Measurements from ENCODE around the gene MCL1. TPM values are rescaled to one million over a fixed set of nuclear protein-coding genes. Genes with fewer than 3 reads are reported as not detected.
"Not testable (repeated sequence)": the region's sequence is repeated elsewhere in the genome, so short reads cannot be mapped to it uniquely, and the experiment has no call there.

MCL1 gene
- total RNA-seq, 4 donors from 2014 or later, result 212 to 353 (median 317) TPM

DNA sequence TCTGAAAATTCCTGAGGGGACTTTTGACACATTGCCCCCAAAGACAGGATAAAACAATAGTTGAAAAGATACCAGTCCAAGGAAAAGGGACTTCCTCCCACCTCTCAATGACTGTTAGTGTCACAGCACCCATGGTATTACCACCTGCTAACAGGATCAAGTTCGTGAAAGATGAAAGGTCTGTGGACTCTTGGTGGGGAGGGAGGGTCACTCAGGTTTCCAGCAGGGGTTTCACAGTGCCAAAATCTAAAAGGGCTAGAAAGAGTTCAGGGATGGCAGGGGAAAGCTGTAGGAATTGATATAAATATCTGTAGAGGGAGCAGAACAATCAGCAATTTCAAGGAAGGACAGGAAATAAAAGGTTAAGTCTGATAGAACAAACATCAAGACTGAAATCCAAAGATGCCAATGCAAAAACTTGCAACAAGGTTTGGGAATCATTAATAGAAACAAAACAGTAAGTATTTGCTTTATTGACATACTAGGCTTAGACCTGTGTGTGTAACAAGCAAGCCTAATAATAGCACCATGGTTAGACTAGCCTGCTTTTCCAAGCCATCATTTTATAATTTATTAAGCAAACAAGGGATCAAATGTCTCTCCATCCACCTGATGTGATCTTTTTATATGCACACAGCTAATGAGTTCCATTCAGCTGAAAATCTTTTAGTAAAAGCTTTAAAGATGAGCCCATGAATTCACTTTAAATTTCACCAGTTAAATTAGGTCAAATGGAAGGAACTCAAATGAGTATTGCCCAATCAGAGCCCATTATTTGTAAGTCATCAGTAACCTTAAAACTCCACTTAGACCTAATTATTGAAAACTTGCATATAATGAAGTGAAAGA lies 3.7 kb downstream of the MCL1 start:
- 0 to 7% methylated on average over 1 of the region's 1 CpG for WGBS, 2 donors (ENCODE audit: low coverage in 1 of 2)
- no peak for ATAC-seq
- Histone ChIP-seq H3K27me3 (no peaks in the 10 kb centered on the region), H3K4me3 (peak overlapping the region; percentile 85 to 97), H3K36me3 (peaks cover 0 to 68% of the 10 kb centered on the region in 2 donors), H3K27ac (peak overlapping the region; percentile 87 to 100 (median 100)), H3K9me3 (no peaks in the 10 kb centered on the region), H3K4me1 (peaks cover 16 to 61% (median 39%) of the 10 kb centered on the region in 3 donors)
- TF ChIP-seq POLR2AphosphoS5 (IDR thresholded peaks at IDR 0.05) (peak; percentile 65), POLR2A (IDR thresholded peaks at IDR 0.05) (peak in 1 of 2 donors; percentile 3), EP300 (IDR thresholded peaks at IDR 0.05) (no peak)
- TF ChIP-seq, protein P1, sequence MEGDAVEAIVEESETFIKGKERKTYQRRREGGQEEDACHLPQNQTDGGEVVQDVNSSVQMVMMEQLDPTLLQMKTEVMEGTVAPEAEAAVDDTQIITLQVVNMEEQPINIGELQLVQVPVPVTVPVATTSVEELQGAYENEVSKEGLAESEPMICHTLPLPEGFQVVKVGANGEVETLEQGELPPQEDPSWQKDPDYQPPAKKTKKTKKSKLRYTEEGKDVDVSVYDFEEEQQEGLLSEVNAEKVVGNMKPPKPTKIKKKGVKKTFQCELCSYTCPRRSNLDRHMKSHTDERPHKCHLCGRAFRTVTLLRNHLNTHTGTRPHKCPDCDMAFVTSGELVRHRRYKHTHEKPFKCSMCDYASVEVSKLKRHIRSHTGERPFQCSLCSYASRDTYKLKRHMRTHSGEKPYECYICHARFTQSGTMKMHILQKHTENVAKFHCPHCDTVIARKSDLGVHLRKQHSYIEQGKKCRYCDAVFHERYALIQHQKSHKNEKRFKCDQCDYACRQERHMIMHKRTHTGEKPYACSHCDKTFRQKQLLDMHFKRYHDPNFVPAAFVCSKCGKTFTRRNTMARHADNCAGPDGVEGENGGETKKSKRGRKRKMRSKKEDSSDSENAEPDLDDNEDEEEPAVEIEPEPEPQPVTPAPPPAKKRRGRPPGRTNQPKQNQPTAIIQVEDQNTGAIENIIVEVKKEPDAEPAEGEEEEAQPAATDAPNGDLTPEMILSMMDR (IDR thresholded peaks at IDR 0.05), result no peak

DNA sequence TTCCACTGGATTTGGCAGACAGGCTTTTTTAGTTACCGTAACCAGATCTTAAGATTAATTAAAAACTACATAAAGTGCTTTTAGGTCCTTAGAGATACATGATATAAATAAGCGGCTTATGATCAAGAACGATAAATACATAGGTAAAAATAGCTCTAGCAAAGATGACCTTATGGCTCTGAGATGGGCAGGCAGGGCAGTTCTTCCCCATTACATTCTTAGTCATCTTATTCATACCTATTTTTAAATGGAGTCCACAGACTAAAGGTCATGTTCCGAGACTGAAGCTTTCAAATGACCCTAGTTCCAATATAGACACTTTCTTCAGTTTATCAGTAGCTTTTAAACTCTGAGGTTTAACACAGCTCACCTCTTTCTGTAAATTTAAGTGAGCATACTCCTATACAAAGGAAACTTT lies 4.3 kb downstream of the MCL1 start:
- peaks cover 17 to 62% (median 39%) of the 10 kb centered on the region in 3 donors for H3K4me1 ChIP-seq
- H3K27ac ChIP-seq, result peak overlapping the region; percentile 21 to 100 (median 100)

DNA sequence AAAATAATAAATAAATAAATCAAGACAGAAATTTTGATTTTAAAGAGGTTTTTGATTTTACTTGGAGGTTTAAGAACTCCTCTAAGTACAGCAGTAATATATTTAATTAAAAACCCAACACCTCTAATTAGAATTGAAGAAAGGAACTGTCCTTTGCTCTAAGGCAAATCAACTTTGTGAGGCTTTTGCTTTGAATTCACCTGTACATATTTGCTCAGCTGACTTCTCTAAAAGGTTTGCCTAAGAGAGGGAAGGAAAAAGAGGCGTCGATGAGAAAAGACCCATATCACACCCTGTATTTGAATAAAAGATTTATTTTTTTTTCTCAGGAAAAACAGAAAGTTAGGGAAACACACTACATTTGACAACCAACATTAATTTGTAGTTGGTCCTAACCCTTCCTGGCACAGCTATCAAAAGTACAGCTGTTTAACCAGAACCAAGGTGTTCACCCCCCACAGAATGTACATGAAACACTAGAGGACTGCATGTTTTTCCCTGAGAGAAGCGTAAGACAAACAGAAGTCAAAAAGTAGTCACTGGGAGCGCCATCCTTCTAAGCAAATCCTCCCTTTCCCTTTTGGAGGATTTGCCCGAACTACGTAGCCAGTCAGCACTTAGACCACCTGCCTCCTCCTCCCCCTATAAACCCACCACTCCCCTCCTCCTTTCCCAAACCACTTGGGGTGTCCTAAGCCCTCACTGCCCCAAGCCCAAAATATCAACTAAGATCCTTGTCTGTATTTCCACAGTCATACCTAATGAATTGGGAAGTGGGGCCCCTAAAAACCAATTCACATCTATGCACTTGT lies 4.9 kb downstream of the MCL1 start:
- 35 to 42% methylated on average over 6 of the region's 6 CpGs for WGBS, 2 donors (ENCODE audit: low coverage in 1 of 2)
- no peaks in the 10 kb centered on the region for H3K27me3 ChIP-seq
- no peak for TF ChIP-seq POLR2A (IDR thresholded peaks at IDR 0.05)
- TF ChIP-seq POLR2AphosphoS5 (IDR thresholded peaks at IDR 0.05), result peak; percentile 21
- TF ChIP-seq EP300 (IDR thresholded peaks at IDR 0.05), result no peak
- TF ChIP-seq, protein P1 (IDR thresholded peaks at IDR 0.05), result no peak
- peak overlapping the region; percentile 85 to 97 for H3K4me3 ChIP-seq
- H3K4me1 ChIP-seq, result peaks cover 23 to 64% (median 44%) of the 10 kb centered on the region in 3 donors
- ATAC-seq, result no peak
- peak overlapping the region; percentile 18 to 100 (median 100) for H3K27ac ChIP-seq
- H3K36me3 ChIP-seq, result peaks cover 0 to 70% of the 10 kb centered on the region in 2 donors
- H3K9me3 ChIP-seq, result no peaks in the 10 kb centered on the region

More for the DNA sequence above, 4.3 kb downstream of the MCL1 start:
- 8 to 16% methylated on average over 3 to 4 of the region's 4 CpGs for WGBS, 2 donors (ENCODE audit: low coverage in 1 of 2)
- ATAC-seq, result no peak
- Histone ChIP-seq H3K36me3 (peaks cover 0 to 70% of the 10 kb centered on the region in 2 donors), H3K9me3 (no peaks in the 10 kb centered on the region), H3K27me3 (no peaks in the 10 kb centered on the region), H3K4me3 (peak overlapping the region; percentile 85 to 97)
- TF ChIP-seq POLR2AphosphoS5 (IDR thresholded peaks at IDR 0.05), result peak; percentile 3
- TF ChIP-seq, protein P1 (IDR thresholded peaks at IDR 0.05), result no peak
- peak in 1 of 2 donors; percentile 7 for TF ChIP-seq POLR2A (IDR thresholded peaks at IDR 0.05)
- no peak for TF ChIP-seq EP300 (IDR thresholded peaks at IDR 0.05)

DNA sequence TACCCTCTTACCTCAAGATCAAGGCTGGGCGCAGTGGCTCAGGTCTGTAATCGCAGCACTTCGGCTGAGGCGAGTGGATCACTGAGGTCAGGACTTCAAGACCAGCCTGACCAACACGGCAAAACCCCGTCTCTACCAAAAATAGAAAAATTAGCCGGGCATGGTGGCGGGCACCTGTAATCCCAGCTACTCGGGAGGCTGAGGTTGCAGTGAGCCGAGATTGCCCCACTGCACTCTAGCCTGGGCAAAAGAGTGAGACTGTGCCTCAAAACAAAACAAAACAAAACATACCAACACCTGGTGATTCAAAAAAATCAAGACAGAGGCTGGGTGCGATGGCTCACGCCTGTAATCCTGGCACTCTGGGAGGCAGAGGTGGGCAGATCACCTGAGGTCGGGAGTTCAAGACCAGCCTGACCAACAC lies 5.8 kb downstream of the MCL1 start:
- peaks cover 0 to 70% of the 10 kb centered on the region in 2 donors for H3K36me3 ChIP-seq
- H3K4me3 ChIP-seq, result peak overlapping the region in 1 of 2 donors; percentile 97
- H3K4me1 ChIP-seq, result peaks cover 31 to 72% (median 52%) of the 10 kb centered on the region in 3 donors
- TF ChIP-seq POLR2A (IDR thresholded peaks at IDR 0.05), result peak in 1 of 2 donors; percentile 36
- peak; percentile 35 for TF ChIP-seq POLR2AphosphoS5 (IDR thresholded peaks at IDR 0.05)
- peak overlapping the region in 3 of 4 donors; percentile 71 to 100 (median 100) for H3K27ac ChIP-seq
- not testable (repeated sequence) for H3K27me3 ChIP-seq, ATAC-seq, H3K9me3 ChIP-seq
- WGBS, 2 donors (ENCODE audit: low coverage in 1 of 2), result 71 to 97% methylated on average over 3 to 5 of the region's 13 CpGs

Measured in gastroesophageal sphincter (tissue), 4 donors.